ENCODE results near the gene UBE3C. TPM values are rescaled to one million over a fixed set of nuclear protein-coding genes. Genes with fewer than 3 reads are reported as not detected.

The UBE3C gene
- total RNA-seq, 1 donor from 2014 or later = 77.9 TPM

- no peak for DNase-seq (ENCODE audit: low read depth in 2 of 2)
Observed at GRCh38 chr7:157177333-157177982, 38.7 kb downstream of the UBE3C start.

DNA sequence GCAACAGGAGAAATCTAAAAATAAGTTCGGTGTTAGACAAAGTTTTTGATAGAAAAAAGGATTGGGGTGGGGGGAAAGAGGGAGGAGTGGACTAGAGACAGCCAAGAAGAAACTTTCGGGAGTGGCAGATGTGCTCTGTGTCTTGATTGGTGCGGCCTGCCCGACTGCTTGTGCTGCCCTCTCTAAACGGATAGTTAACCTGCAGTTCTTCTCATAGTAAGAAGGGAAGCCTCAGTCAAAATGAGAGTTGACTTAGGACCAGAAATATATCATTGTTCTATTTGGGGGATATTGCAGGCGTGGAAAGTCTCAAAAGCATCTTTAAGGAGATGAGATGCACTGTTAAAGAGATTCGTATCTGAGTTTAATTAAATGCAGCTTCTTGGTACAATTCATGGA, 39.3 kb downstream of the UBE3C start:
- no peak for DNase-seq (ENCODE audit: low read depth in 2 of 2)

DNA sequence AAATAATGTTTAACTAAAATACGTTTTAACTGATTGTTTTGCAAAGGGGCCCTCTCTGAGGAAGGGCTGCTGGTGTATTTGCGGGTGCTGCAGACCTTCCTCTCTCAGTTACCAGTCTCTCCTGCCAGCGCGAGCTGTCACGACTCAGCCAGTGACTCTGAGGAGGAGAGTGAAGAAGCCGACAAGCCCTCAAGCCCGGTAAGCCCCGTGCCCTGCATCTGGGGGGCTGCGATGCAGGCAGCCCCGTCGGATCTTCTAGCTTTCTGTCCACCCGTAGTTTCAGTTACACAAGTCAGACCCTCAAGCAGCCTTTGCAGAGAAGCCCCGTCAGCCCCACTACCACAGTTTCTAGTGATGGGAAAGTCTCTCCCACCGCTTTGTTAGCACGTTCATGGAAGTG, 45.1 kb downstream of the UBE3C start:
- DNase-seq (ENCODE audit: low read depth in 2 of 2) = no peak

DNA sequence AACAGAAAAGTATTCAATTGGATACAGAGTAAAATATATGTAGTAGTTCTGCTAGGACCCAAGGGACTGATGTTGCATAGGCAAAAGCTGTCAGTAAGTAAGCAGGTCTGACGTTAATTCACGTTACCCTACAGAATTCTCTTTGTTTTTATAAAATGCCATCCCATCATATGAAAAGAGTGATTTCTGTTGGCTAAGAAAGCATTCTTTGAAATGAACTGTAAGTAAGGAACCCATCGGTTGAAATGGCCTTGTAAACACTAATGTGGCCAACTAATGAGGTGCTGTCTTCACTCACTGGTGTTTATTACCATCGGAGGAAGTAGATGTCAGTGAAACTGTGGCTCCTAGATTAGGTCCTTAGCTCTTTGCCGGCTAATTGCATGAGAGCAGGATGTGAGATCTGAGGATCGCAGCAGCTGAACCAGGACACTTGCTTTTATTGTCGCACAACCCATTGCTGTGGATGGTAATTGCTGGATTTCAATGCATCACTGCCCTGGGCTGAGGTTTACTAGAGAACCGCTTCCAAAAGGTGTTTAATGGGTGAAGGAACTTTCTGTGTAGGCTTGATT, 49.5 kb downstream of the UBE3C start:
- no peak for DNase-seq (ENCODE audit: low read depth in 2 of 2)

DNA sequence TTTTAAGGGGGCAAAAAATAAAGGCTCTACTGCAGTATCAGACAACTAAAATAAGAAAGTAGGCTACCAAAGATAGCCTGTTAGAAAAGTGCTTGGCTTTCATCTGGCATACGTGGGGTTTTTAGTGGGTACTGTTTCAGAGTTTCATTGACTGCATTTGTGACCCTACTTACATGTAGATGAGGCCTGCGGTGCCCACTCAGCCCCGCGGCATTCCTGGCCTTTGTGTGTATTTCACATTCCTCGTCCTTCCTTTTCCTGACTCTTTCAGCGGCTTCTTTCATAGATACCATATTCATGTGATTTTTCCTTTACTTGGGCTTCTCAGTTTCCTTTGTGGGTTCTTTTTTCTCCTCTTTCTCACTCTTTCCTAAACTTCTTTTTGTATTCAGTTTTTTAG, 50.7 kb downstream of the UBE3C start:
- peak in 1 of 2 donors; percentile 24 for DNase-seq (ENCODE audit: low read depth in 2 of 2)

- no peak for DNase-seq (ENCODE audit: low read depth in 2 of 2)
Observed at GRCh38 chr7:157192861-157193260, 54.1 kb downstream of the UBE3C start.

GRCh38 chr7:157193274-157193673, 54.5 kb downstream of the UBE3C start:
- no peak for DNase-seq (ENCODE audit: low read depth in 2 of 2)

GRCh38 chr7:157194948-157195347, 56.2 kb downstream of the UBE3C start:
- DNase-seq (ENCODE audit: low read depth in 2 of 2) = no peak

- no peak for DNase-seq (ENCODE audit: low read depth in 2 of 2)
Observed at GRCh38 chr7:157195868-157196267, 57.1 kb downstream of the UBE3C start.

GRCh38 chr7:157204134-157204533, 65.4 kb downstream of the UBE3C start:
- DNase-seq (ENCODE audit: low read depth in 2 of 2) = no peak

- no peak for DNase-seq (ENCODE audit: low read depth in 2 of 2)
Observed at GRCh38 chr7:157205438-157205837, 66.7 kb downstream of the UBE3C start.

DNA sequence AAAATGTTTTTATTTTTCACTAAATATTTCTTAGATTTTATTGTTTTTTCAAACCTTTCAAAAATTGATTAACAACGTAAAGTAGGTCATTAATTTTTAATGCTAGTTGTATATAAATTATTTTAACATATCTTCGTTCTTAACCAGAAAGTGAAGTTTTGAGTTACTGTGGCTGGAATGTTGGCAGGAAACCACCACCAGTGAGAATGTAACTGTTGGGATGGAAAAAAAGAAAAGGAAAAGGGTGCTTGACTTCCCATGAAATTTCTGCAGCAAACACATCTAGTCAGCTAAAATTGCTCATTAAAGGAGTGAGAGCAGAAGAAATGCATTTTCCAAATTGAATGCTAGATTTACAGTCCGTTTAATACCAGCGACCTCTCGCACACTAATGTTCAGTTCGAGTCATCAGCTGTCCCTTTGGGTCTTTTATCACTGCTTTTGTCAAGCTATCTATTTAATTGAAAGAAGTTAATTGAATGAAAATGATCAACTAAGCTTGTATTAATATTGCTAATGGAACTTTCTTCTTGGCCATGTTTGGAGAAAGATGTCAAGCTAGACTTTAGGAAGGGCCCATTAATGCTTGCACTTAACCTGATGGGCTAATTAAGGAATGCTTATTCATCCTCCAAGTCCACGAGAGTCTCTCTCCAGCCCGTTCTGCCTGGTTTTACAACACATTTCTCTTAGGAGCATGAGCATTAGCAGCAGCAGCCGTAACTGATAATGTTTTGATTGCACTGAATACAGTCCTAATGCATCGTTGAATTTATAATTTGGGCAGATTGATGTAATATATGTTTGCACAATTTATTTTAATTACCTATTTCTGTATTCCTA, 70.1 kb downstream of the UBE3C start:
- DNase-seq (ENCODE audit: low read depth in 2 of 2) = no peak

GRCh38 chr7:157210682-157211081, 72.0 kb downstream of the UBE3C start:
- DNase-seq (ENCODE audit: low read depth in 2 of 2) = no peak

- no peak for DNase-seq (ENCODE audit: low read depth in 2 of 2)
Observed at GRCh38 chr7:157211690-157212089, 73.0 kb downstream of the UBE3C start.

DNA sequence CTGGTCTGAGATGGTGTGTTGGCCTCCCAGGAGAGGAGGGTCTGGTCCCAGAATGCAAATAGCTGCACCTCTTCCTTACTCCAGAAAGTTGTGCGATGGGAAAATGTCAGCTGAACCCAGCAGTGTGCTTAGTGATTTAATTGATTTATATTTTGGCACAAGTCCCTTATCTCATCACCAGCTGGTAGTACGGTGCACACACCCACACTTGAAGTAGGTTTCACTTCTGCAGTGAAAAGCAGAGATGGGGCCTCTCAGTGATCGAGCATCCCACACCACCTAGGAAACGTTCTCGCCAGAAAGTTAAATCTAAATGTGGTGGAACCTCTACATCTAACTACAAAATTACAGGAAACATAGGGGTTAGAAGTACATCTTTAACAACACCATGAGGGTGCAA, 80.4 kb downstream of the UBE3C start:
- DNase-seq (ENCODE audit: low read depth in 2 of 2) = no peak

GRCh38 chr7:157220916-157221569, 82.3 kb downstream of the UBE3C start:
- no peak for DNase-seq (ENCODE audit: low read depth in 2 of 2)

GRCh38 chr7:157222687-157223086, 84.0 kb downstream of the UBE3C start:
- no peak for DNase-seq (ENCODE audit: low read depth in 2 of 2)

- peak; percentile 50 to 51 for DNase-seq (ENCODE audit: low read depth in 2 of 2)
Observed at GRCh38 chr7:157224627-157225026, 85.9 kb downstream of the UBE3C start.

DNA sequence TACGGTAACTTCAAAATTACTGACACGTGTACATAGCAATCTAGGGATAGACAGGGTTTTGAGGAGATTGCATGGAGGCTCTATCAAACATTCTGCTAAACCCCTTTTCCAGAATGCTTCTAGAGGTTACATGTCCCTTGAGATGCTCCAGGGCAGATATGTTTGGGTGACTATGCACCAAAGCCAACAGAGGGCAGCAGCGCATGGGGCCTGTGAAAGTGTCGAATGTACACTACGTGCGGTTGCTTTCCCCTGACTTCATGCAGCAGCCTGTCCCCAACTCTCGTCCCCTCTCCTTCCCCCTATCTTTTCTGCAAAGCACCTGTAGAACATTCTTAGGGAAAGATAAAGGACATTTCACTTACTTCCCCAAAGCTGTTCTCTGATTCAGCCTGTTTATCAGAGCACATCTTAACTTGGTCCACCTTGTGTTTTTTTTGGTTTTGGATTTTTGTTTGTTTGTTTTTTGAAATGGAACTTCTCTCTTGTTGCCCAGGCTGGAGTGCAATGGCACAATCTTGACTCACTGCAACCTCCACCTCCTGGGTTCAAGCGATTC, 90.2 kb downstream of the UBE3C start:
- DNase-seq (ENCODE audit: low read depth in 2 of 2) = peak; percentile 20 to 40

DNA sequence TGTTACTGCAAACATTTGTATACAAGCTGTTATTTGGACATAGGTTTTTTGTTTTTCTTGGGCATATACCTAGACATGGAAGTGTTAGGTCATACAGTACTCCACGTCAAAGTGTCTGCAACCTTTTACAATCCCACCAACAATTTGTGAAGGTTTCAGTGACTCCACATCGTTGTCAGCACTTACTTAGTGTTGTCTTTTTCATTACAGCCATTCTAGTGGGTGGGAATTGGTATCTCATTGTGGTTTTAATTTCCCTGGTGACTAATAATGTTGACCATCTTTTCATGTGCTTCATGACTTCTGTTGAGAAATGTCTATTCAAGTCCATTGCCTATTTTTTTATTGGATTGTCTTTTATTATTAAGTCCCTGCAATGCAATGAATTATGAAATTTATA, 95.0 kb downstream of the UBE3C start:
- no peak for DNase-seq (ENCODE audit: low read depth in 2 of 2)

DNA sequence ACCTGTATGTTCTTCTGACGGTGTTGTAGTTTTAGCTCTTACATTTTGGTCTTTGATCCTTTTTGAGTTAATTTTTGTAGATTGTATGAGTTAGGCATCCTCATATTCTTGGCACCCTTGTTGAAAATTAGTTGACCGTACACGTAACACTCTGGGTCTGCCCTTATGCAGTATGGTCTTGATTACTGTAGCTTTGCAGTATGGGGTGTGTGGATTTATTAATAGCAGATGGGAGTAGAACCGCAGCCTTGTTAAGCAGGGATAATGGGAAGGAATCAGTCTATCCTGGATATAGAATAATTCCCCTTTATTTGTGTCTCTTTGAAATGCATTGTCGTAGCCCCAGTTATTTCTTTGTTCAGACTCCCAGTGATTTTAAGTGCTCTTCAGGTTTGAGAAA, 95.5 kb downstream of the UBE3C start:
- DNase-seq (ENCODE audit: low read depth in 2 of 2) = no peak

Data from dermis microvascular lymphatic vessel endothelial cell (primary cell).